B cell (primary cell): ENCODE results near the gene PCDHA8. TPM values are rescaled to one million over a fixed set of nuclear protein-coding genes. Genes with fewer than 3 reads are reported as not detected.
"Not testable (repeated sequence)": the region's sequence is repeated elsewhere in the genome, so short reads cannot be mapped to it uniquely, and the experiment has no call there.

ENCODE experiments used
- ATAC-seq: fragments of 200-7000 bp; cut with Tn5 transposase; one replicate; pipeline ENCODE4 v1.10.0; 2021; ENCODE audit warnings: low read depth, mild to moderate bottlenecking, moderate number of reproducible peaks, moderate library complexity
- CTCF ChIA-PET: fragments of 350-600 bp; sonication (Branson Sonifier 250); formaldehyde crosslinking; loops from one replicate; lab custom pipeline; 2021; ENCODE audit warnings: antibody characterized with exemption, inconsistent platforms; lab: Charles Lee
- POLR2A ChIA-PET: fragments of 350-600 bp; sonication (Branson Sonifier 250); formaldehyde crosslinking; loops from one replicate; lab custom pipeline; 2021; ENCODE audit warnings: antibody characterized with exemption; lab: Charles Lee
- DNase-seq: peaks from one replicate; pipeline ENCODE4 v3.0.0; 2013
- H2AFZ ChIP-seq: 2 replicates; pipeline ENCODE4 v1.6.1; 2012; ENCODE audit warnings: mild to moderate bottlenecking, low read depth, low read length; ENCODE audit not compliant: insufficient read depth, poor library complexity, severe bottlenecking
- H3K27ac ChIP-seq, 2 donors: 1 replicate in 1 of 2; 2 replicates in 1 of 2; pipeline ENCODE4 v1.5.1; 2012 to 2013; ENCODE audit warnings: low read length in 2 of 2, mild to moderate bottlenecking in 2 of 2, moderate library complexity in 1 of 2
- H3K27me3 ChIP-seq, 4 experiments: fragments of 200-600 bp in 1 of 4; sonication (generic) in 1 of 4; replicated peaks in 1 of 4; 1 replicate in 2 of 4; 2 replicates in 2 of 4; pipeline versions ENCODE4 v1.6.1 to v1.7.0; 2013 to 2016; ENCODE audit warnings: low read length in 3 of 4, mild to moderate bottlenecking in 2 of 4, mixed read lengths in 1 of 4, moderate library complexity in 1 of 4; ENCODE audit not compliant: insufficient read depth in 4 of 4, control insufficient read depth in 3 of 4; ENCODE audit errors: control extremely low read depth in 1 of 4
- H3K36me3 ChIP-seq, 2 experiments: replicated peaks in 1 of 2; 1 replicate in 1 of 2; 2 replicates in 1 of 2; pipeline versions ENCODE4 v1.6.1 to v1.7.1; 2013; ENCODE audit warnings: low read length in 1 of 2; ENCODE audit not compliant: insufficient read depth in 2 of 2, control insufficient read depth in 1 of 2; ENCODE audit errors: control extremely low read depth in 1 of 2, extremely low read depth in 1 of 2
- H3K4me1 ChIP-seq, 2 donors: fragments of 200-600 bp in 1 of 2; sonication (generic) in 1 of 2; 1 replicate in 1 of 2; 2 replicates in 1 of 2; pipeline versions ENCODE4 v1.5.1 to v1.6.1; 2013 to 2017; ENCODE audit warnings: low read length in 2 of 2; ENCODE audit not compliant: control insufficient read depth in 2 of 2, insufficient read depth in 2 of 2
- H3K4me2 ChIP-seq: replicated peaks from 2 replicates; pipeline ENCODE3; 2012; ENCODE audit warnings: mild to moderate bottlenecking, low read depth, low read length; ENCODE audit not compliant: poor library complexity, severe bottlenecking
- H3K4me3 ChIP-seq, 5 experiments: fragments of 200-600 bp in 1 of 5; sonication (generic) in 1 of 5; 1 replicate in 3 of 5; 2 replicates in 2 of 5; pipeline versions ENCODE4 v1.5.1 to v1.7.0; 2011 to 2016; ENCODE audit warnings: low read length in 4 of 5, mild to moderate bottlenecking in 4 of 5, low read depth in 2 of 5, control low read depth in 1 of 5, moderate library complexity in 1 of 5; ENCODE audit not compliant: insufficient read depth in 1 of 5; ENCODE audit errors: control extremely low read depth in 1 of 5, extremely low read depth in 1 of 5
- H3K79me2 ChIP-seq: fragments of 200-600 bp; sonication (generic); one replicate; pipeline ENCODE4 v1.6.0; 2016; ENCODE audit warnings: low read length; ENCODE audit not compliant: control insufficient read depth, insufficient read depth
- H3K9ac ChIP-seq: fragments of 200-600 bp; sonication (generic); 2 replicates; pipeline ENCODE4 v1.6.1; 2017; ENCODE audit warnings: mild to moderate bottlenecking, low read length, moderate library complexity
- H3K9me3 ChIP-seq, 3 donors: one replicate each; pipeline versions ENCODE4 v1.6.1 to v1.7.1; 2013; ENCODE audit warnings: low read length in 2 of 3; ENCODE audit not compliant: control insufficient read depth in 2 of 3, insufficient read depth in 1 of 3; ENCODE audit errors: control extremely low read depth in 1 of 3
- H4K20me1 ChIP-seq: 2 replicates; pipeline ENCODE4 v1.6.0; 2012; ENCODE audit warnings: mild to moderate bottlenecking, low read length; ENCODE audit not compliant: insufficient read depth, control insufficient read depth, poor library complexity, severe bottlenecking
- H3K27ac Mint-ChIP-seq: one replicate; pipeline ENCODE4 v1.8.0; 2021; ENCODE audit warnings: mixed read lengths
- H3K27me3 Mint-ChIP-seq: one replicate; pipeline ENCODE4 v1.8.0; 2021; ENCODE audit warnings: mixed read lengths
- H3K4me1 Mint-ChIP-seq: one replicate; pipeline ENCODE4 v1.8.0; 2021; ENCODE audit warnings: mixed read lengths
- H3K4me3 Mint-ChIP-seq: one replicate; pipeline ENCODE4 v1.8.0; 2021; ENCODE audit warnings: mixed read lengths
- H3K9me3 Mint-ChIP-seq: one replicate; pipeline ENCODE4 v1.8.0; 2022; ENCODE audit warnings: mixed read lengths; ENCODE audit not compliant: insufficient read depth
- CTCF ChIP-seq: fragments of 200-600 bp; IDR thresholded peaks from one replicate; pipeline ENCODE4 v1.8.0; 2022; ENCODE audit warnings: antibody characterized with exemption, mild to moderate bottlenecking
- EZH2 ChIP-seq: IDR thresholded peaks from 2 replicates; pipeline ENCODE4 v1.6.1; 2012; ENCODE audit warnings: borderline replicate concordance, low read depth, mild to moderate bottlenecking, moderate library complexity, low read length; ENCODE audit not compliant: insufficient read depth, poor library complexity, severe bottlenecking
- WGBS: methylation state at CpG from one replicate; pipeline ENCODE4 v1.1.5; 2013; ENCODE audit warnings: missing lambda C conversion rate; ENCODE audit not compliant: insufficient coverage; 5-methylcytosine and 5-hydroxymethylcytosine counted together
- intact Hi-C: fragments of 100-400 bp; cut with micrococcal nuclease; formaldehyde crosslinking; loops from one replicate; pipeline ENCODE4 v1.10.0; 2022
- polyA plus RNA-seq: library from polyadenylated mRNA; depleted of rRNA; stranded (reverse); fragments of >200 nt; gene quantifications from 2 replicates; pipeline ENCODE4 v1.2.3, GENCODE V29; 2012
- total RNA-seq, 2 donors: library from RNA; stranded (reverse); fragments of 120-200 nt in 1 of 2; gene quantifications; 1 replicate in 1 of 2; 2 replicates in 1 of 2; pipeline versions ENCODE4 v1.2.3 to v1.2.4, GENCODE V29; 2013 to 2022

PCDHA8 gene
- total and polyA plus RNA-seq, 2 donors (not counting 1 experiment from before 2014, with no cell fraction given), result not detected

- H3K4me1 Mint-ChIP-seq, result no peaks in the 10 kb centered on the region
- H3K4me3 Mint-ChIP-seq, result no peak within 1 kb of the TSS
- 31% methylated on average over 35 of the region's 47 CpGs for WGBS
- no peak within 1 kb of the TSS for H3K4me2 ChIP-seq
- intact Hi-C loops, result no loop called here
- no peak within 1 kb of the TSS for H2AFZ ChIP-seq
- no peak within 1 kb of the TSS for H3K4me3 ChIP-seq
- no peak within 1 kb of the TSS for H3K27ac Mint-ChIP-seq
- no peak for DNase-seq
- H3K9me3 ChIP-seq, result peaks cover 0 to 32% (median 8%) of the 10 kb centered on the region in 3 donors
- ChIA-PET POLR2A (no interaction called here), CTCF (no interaction called here)
- no peaks in the 10 kb centered on the region for H3K79me2 ChIP-seq
- H3K27me3 Mint-ChIP-seq, result peaks cover 20% of the 10 kb centered on the region
- H3K9me3 Mint-ChIP-seq, result peaks cover 2% of the 10 kb centered on the region
- H3K4me1 ChIP-seq, result no peaks in the 10 kb centered on the region
- H4K20me1 ChIP-seq, result no peaks in the 10 kb centered on the region
- H3K27me3 ChIP-seq, result peaks cover 0 to 16% (median 12%) of the 10 kb centered on the region in 4 experiments
- H3K9ac ChIP-seq, result no peak within 1 kb of the TSS
- no peak within 1 kb of the TSS for H3K27ac ChIP-seq
- ATAC-seq, result no peak
- TF ChIP-seq CTCF (no peak), EZH2 (no peak)
- no peaks in the 10 kb centered on the region for H3K36me3 ChIP-seq
These were observed 34.4 kb downstream of the PCDHA8 start, which contains the start of gene PCDHA12 for GRCh38 chr5:140875085-140876065. PCDHA12 (plus strand) TSS chr5:140875308; CDS start chr5:140875473, 165 bp downstream.

GRCh38 chr5:140876541-140877261 is 35.7 kb downstream of the PCDHA8 start:
- H3K27me3 Mint-ChIP-seq, result peaks cover 31% of the 10 kb centered on the region

More at GRCh38 chr5:140876541-140877261, 35.7 kb downstream of the PCDHA8 start:
- 55% methylated on average over 80 of the region's 80 CpGs for WGBS
- DNase-seq, ATAC-seq, H3K36me3 ChIP-seq, H4K20me1 ChIP-seq, H3K4me1 Mint-ChIP-seq, H3K27ac Mint-ChIP-seq, POLR2A ChIA-PET, H3K4me3 Mint-ChIP-seq, H3K79me2 ChIP-seq, H3K9me3 Mint-ChIP-seq, H3K27ac ChIP-seq, H3K4me1 ChIP-seq, CTCF ChIA-PET, intact Hi-C loops, H2AFZ ChIP-seq, H3K9ac ChIP-seq, H3K4me2 ChIP-seq, H3K4me3 ChIP-seq: not testable (repeated sequence)
- peaks cover 3 to 22% (median 8%) of the 10 kb centered on the region in 3 donors for H3K9me3 ChIP-seq
- peaks cover 0 to 16% (median 12%) of the 10 kb centered on the region in 4 experiments for H3K27me3 ChIP-seq
